Inferior parietal cortex (tissue), 1 donor: Measurements from ENCODE around the gene LRRC52.

Source experiments
- DNase-seq: peaks from one replicate; pipeline ENCODE4 v3.0.0-alpha.2; 2016; ENCODE audit errors: extremely low spot score

LRRC52 gene

GRCh38 chr1:165543532-165544438 lies at the start of gene LRRC52:
TSS of gene LRRC52 (plus strand) at chr1:165544000. CDS start at chr1:165544297, 297 bp downstream.
- DNase-seq = peak; percentile 27

- DNase-seq = no peak
Observed at GRCh38 chr1:165494949-165495857, 48.6 kb upstream of the LRRC52 start.

GRCh38 chr1:165495858-165496205 lies 48.0 kb upstream of the LRRC52 start:
- DNase-seq = no peak

GRCh38 chr1:165496501-165496900 lies 47.3 kb upstream of the LRRC52 start:
- no peak for DNase-seq

GRCh38 chr1:165497069-165498013 lies 46.5 kb upstream of the LRRC52 start:
- DNase-seq = no peak

GRCh38 chr1:165501330-165501969 lies 42.4 kb upstream of the LRRC52 start:
- no peak for DNase-seq

- DNase-seq = no peak
Observed at GRCh38 chr1:165501970-165502348, 41.8 kb upstream of the LRRC52 start.

- no peak for DNase-seq
Observed at GRCh38 chr1:165507570-165507969, 36.2 kb upstream of the LRRC52 start.

GRCh38 chr1:165508291-165508690 lies 35.5 kb upstream of the LRRC52 start:
- DNase-seq = no peak

- no peak for DNase-seq
Observed at GRCh38 chr1:165512816-165513215, 31.0 kb upstream of the LRRC52 start.

GRCh38 chr1:165516469-165516868 lies 27.3 kb upstream of the LRRC52 start:
- no peak for DNase-seq

GRCh38 chr1:165520646-165521045 lies 23.2 kb upstream of the LRRC52 start:
- DNase-seq = no peak

GRCh38 chr1:165524639-165525285 lies 19.0 kb upstream of the LRRC52 start:
- DNase-seq = no peak

- DNase-seq = no peak
Observed at GRCh38 chr1:165525708-165526107, 18.1 kb upstream of the LRRC52 start.

- no peak for DNase-seq
Observed at GRCh38 chr1:165527251-165528007, 16.4 kb upstream of the LRRC52 start.

GRCh38 chr1:165531021-165531420 lies 12.8 kb upstream of the LRRC52 start:
- DNase-seq = no peak

GRCh38 chr1:165532053-165532452 lies 11.7 kb upstream of the LRRC52 start:
- no peak for DNase-seq

GRCh38 chr1:165533254-165533653 lies 10.5 kb upstream of the LRRC52 start:
- no peak for DNase-seq

GRCh38 chr1:165536016-165536415 lies 7.8 kb upstream of the LRRC52 start:
- DNase-seq = no peak
